ENCODE measurements around the gene GNAL.

- TF ChIP-seq POLR2AphosphoS5 (IDR thresholded peaks at IDR 0.05; ENCODE audit: low read depth, low read length) (no peak), TCF7L2 (IDR thresholded peaks at IDR 0.05; ENCODE audit: low read depth, low read length) (no peak), SIN3A (IDR thresholded peaks at IDR 0.05; ENCODE audit: borderline replicate concordance, insufficient read depth, low read depth, low read length) (no peak)
- TF ChIP-seq, protein P1, sequence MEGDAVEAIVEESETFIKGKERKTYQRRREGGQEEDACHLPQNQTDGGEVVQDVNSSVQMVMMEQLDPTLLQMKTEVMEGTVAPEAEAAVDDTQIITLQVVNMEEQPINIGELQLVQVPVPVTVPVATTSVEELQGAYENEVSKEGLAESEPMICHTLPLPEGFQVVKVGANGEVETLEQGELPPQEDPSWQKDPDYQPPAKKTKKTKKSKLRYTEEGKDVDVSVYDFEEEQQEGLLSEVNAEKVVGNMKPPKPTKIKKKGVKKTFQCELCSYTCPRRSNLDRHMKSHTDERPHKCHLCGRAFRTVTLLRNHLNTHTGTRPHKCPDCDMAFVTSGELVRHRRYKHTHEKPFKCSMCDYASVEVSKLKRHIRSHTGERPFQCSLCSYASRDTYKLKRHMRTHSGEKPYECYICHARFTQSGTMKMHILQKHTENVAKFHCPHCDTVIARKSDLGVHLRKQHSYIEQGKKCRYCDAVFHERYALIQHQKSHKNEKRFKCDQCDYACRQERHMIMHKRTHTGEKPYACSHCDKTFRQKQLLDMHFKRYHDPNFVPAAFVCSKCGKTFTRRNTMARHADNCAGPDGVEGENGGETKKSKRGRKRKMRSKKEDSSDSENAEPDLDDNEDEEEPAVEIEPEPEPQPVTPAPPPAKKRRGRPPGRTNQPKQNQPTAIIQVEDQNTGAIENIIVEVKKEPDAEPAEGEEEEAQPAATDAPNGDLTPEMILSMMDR (IDR thresholded peaks at IDR 0.05), result no peak
- TF ChIP-seq, protein P2, sequence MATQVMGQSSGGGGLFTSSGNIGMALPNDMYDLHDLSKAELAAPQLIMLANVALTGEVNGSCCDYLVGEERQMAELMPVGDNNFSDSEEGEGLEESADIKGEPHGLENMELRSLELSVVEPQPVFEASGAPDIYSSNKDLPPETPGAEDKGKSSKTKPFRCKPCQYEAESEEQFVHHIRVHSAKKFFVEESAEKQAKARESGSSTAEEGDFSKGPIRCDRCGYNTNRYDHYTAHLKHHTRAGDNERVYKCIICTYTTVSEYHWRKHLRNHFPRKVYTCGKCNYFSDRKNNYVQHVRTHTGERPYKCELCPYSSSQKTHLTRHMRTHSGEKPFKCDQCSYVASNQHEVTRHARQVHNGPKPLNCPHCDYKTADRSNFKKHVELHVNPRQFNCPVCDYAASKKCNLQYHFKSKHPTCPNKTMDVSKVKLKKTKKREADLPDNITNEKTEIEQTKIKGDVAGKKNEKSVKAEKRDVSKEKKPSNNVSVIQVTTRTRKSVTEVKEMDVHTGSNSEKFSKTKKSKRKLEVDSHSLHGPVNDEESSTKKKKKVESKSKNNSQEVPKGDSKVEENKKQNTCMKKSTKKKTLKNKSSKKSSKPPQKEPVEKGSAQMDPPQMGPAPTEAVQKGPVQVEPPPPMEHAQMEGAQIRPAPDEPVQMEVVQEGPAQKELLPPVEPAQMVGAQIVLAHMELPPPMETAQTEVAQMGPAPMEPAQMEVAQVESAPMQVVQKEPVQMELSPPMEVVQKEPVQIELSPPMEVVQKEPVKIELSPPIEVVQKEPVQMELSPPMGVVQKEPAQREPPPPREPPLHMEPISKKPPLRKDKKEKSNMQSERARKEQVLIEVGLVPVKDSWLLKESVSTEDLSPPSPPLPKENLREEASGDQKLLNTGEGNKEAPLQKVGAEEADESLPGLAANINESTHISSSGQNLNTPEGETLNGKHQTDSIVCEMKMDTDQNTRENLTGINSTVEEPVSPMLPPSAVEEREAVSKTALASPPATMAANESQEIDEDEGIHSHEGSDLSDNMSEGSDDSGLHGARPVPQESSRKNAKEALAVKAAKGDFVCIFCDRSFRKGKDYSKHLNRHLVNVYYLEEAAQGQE (IDR thresholded peaks at IDR 0.05; ENCODE audit: insufficient read depth in 1 of 2, low read depth in 2 of 2, low read length in 1 of 2), result no peak
These were observed 184.7 kb downstream of the GNAL start for GRCh38 chr18:11873670-11874340.

Data from Panc1 (cell line).